ENCODE measurements around the gene CISD3.

- TF ChIP-seq CTCF (IDR thresholded peaks at IDR 0.05) (no peak), POLR2A (IDR thresholded peaks at IDR 0.05) (no peak)
Measured at GRCh38 chr17:38698760-38699159, 31.4 kb upstream of the CISD3 start.
